Measurements from ENCODE around the gene ZNF157. TPM values are rescaled to one million over a fixed set of nuclear protein-coding genes. Genes with fewer than 3 reads are reported as not detected.

The ZNF157 gene
- total RNA-seq, 2 experiments from 2014 or later, result 1.0 to 1.4 TPM

DNA sequence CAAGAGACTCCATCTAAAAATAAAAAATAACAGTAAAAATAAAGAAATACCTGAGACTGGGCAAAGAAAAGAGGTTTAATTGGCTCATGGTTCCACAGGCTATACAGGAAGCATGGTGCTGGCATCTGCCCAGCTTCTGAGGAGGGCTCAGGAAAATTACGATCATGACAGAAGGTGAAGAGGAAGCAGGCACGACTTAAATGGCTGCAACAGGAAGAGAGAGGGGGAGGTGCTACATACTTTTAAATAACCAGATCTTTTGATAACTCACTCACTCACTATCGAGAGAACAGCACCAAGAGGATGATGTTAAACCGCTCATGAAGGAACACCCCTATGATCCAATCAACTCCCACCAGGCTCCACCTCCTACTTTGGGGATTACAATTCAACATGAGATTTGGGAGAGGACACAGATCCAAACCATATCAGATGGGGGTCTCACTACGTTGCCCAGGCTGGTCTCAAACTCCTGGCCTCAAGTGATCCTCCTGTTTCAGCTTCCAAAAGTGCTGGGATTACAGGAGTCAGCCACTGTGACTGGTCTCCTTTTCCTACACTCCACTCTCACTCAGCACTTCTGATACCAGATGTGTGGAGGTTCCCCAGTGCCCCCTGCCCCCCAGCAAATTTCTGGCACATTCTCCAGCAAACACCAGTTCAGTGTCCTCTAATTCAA lies 11.9 kb upstream of the ZNF157 start:
- CTCF ChIA-PET (ENCODE audit: unreplicated experiment), result no interaction called here
- Histone ChIP-seq H3K9me3 (ENCODE audit: low read length) (no peaks in the 10 kb centered on the region), H3K27ac (ENCODE audit: low read depth, low read length, poor library complexity, severe bottlenecking) (no peak overlapping the region), H3K79me2 (ENCODE audit: insufficient read depth, low read depth, low read length) (no peaks in the 10 kb centered on the region), H3K9me2 (ENCODE audit: insufficient read depth, low read length) (no peaks in the 10 kb centered on the region), H3K4me2 (ENCODE audit: low read length) (peak overlapping the region; percentile 54), H3K4me3 (ENCODE audit: low read depth, low read length, poor library complexity, severe bottlenecking) (no peak overlapping the region), H3K4me1 (ENCODE audit: insufficient read depth, low read length, poor library complexity, severe bottlenecking) (peaks cover 29% of the 10 kb centered on the region), H2AFZ (ENCODE audit: low read length) (peak overlapping the region; percentile 83), H3K36me3 (ENCODE audit: insufficient read depth, low read length) (no peaks in the 10 kb centered on the region), H4K20me1 (ENCODE audit: insufficient read depth, low read length) (no peaks in the 10 kb centered on the region)
- intact Hi-C loops (cut with micrococcal nuclease; ENCODE audit: unreplicated experiment), result no loop called here
- POLR2A ChIA-PET, result no interaction called here
- BruUV-seq (replicated peaks), result no TSS peak
- TF ChIP-seq, protein P1, sequence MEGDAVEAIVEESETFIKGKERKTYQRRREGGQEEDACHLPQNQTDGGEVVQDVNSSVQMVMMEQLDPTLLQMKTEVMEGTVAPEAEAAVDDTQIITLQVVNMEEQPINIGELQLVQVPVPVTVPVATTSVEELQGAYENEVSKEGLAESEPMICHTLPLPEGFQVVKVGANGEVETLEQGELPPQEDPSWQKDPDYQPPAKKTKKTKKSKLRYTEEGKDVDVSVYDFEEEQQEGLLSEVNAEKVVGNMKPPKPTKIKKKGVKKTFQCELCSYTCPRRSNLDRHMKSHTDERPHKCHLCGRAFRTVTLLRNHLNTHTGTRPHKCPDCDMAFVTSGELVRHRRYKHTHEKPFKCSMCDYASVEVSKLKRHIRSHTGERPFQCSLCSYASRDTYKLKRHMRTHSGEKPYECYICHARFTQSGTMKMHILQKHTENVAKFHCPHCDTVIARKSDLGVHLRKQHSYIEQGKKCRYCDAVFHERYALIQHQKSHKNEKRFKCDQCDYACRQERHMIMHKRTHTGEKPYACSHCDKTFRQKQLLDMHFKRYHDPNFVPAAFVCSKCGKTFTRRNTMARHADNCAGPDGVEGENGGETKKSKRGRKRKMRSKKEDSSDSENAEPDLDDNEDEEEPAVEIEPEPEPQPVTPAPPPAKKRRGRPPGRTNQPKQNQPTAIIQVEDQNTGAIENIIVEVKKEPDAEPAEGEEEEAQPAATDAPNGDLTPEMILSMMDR (conservative IDR thresholded peaks at IDR 0.05; ENCODE audit: low read length), result no peak
- TF ChIP-seq EZH2phosphoT487 (IDR thresholded peaks at IDR 0.05; ENCODE audit: borderline replicate concordance, low read depth, low read length), result no peak
- peak; percentile 32 for DNase-seq (ENCODE audit: low spot score)

DNA sequence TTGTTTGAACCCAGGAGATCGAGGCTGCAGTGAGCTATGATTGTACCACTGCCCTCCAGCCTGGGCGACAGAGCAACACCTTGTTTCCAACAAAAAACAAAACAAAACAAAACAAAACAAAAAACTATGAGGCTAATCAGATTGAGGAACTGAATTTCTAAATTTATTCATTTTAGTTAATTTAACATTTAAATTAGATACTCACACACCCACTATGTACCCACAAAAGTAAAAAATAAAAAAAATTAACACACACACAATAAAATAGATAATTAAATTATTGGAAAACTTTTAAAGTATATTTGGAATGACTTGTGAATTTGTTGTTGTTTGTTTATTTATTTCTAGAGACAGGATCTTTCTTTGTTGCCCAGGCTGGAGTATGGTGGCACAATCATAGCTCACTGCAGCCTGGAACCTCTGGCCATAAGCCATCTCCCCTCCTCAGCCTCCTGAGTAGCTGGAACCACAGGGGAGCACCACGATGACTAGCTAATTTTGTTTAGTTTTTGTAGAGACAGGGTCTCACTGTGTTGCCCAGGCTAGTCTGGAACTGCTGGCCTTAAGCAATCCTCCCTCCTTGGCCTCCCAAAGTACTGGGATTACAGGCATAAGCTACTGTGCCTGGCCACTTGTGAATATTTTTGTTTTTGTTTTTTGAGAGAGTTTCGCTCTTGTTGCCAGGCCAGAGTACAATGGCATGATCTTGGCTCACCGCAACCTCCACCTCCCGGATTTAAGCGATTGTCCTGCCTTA lies 9.8 kb upstream of the ZNF157 start:
- no peaks in the 10 kb centered on the region for H3K79me2 ChIP-seq (ENCODE audit: insufficient read depth, low read depth, low read length)
- H3K4me3 ChIP-seq (ENCODE audit: low read depth, low read length, poor library complexity, severe bottlenecking), result no peak overlapping the region
- peak overlapping the region; percentile 75; the same call in 1 of the 2 replicates for H3K4me2 ChIP-seq (ENCODE audit: low read length)
- H3K4me1 ChIP-seq (ENCODE audit: insufficient read depth, low read length, poor library complexity, severe bottlenecking), result peaks cover 29% of the 10 kb centered on the region
- peak overlapping the region; percentile 74 for H3K27ac ChIP-seq (ENCODE audit: low read depth, low read length, poor library complexity, severe bottlenecking)
- TF ChIP-seq, protein P1 (conservative IDR thresholded peaks at IDR 0.05; ENCODE audit: low read length), result no peak
- no peak for TF ChIP-seq EZH2phosphoT487 (IDR thresholded peaks at IDR 0.05; ENCODE audit: borderline replicate concordance, low read depth, low read length)
- POLR2A ChIA-PET, result no interaction called here
- peak overlapping the region; percentile 78; the same call in 1 of the 2 replicates for H2AFZ ChIP-seq (ENCODE audit: low read length)
- intact Hi-C loops (cut with micrococcal nuclease; ENCODE audit: unreplicated experiment), result loop anchor here (10.0 kb wide), 1 partner anchor 124 kb away; the partner anchor contains the start of gene ZNF41
- no peaks in the 10 kb centered on the region for H4K20me1 ChIP-seq (ENCODE audit: insufficient read depth, low read length)
- CTCF ChIA-PET (ENCODE audit: unreplicated experiment), result no interaction called here
- H3K9me2 ChIP-seq (ENCODE audit: insufficient read depth, low read length), result no peaks in the 10 kb centered on the region
- no peak for DNase-seq (ENCODE audit: low spot score)
- no peaks in the 10 kb centered on the region for H3K36me3 ChIP-seq (ENCODE audit: insufficient read depth, low read length)
- no peaks in the 10 kb centered on the region for H3K9me3 ChIP-seq (ENCODE audit: low read length)
- BruUV-seq (replicated peaks), result no TSS peak
